GM12878 (cell line): ENCODE measurements around the gene CACNA1S. TPM values are rescaled to one million over a fixed set of nuclear protein-coding genes. Genes with fewer than 3 reads are reported as not detected.

ENCODE experiments used
- ATAC-seq: fragments of 200-7000 bp; cut with Tn5 transposase; 3 replicates; pipeline ENCODE4 v1.9.1; 2020; ENCODE audit warnings: mild to moderate bottlenecking, moderate library complexity
- BruUV-seq: library from RNA; stranded (reverse); fragments of 400-500 nt; replicated peaks from 2 replicates; lab custom pipeline; 2021; lab: Mats Ljungman, UMichigan
- CTCF ChIA-PET: fragments of 300-600 bp; sonication (Branson Sonifier 250); formaldehyde crosslinking; extraction: SDS; loops from one replicate; lab custom pipeline; 2021; ENCODE audit warnings: inconsistent platforms; lab: Yijun Ruan, JAX
- POLR2A ChIA-PET: fragments of 350-600 bp; formaldehyde crosslinking; extraction: SDS; loops from one replicate; lab custom pipeline; 2021; ENCODE audit warnings: inconsistent platforms; lab: Charles Lee
- RAD21 ChIA-PET: fragments of 300-600 bp; sonication (Branson Sonifier 250); formaldehyde crosslinking; loops from one replicate; lab custom pipeline; 2023; ENCODE audit warnings: antibody characterized with exemption; ENCODE audit not compliant: unreplicated experiment; lab: Charles Lee
- SMC1A ChIA-PET: fragments of 300-600 bp; sonication (Branson Sonifier 250); formaldehyde crosslinking; loops from one replicate; lab custom pipeline; 2023; ENCODE audit not compliant: unreplicated experiment, uncharacterized antibody; lab: Charles Lee
- DNase-seq: peaks from one replicate; pipeline ENCODE4 v3.0.0-alpha.2; 2011; ENCODE audit warnings: low read depth, low spot score
- FAIRE-seq: peaks from 3 replicates; lab custom pipeline; 2011; peaks lifted over from hg19 to GRCh38; lab: Jason Lieb, UNC
- H2AFZ ChIP-seq: 2 replicates; pipeline ENCODE4 v1.6.0; 2011; ENCODE audit warnings: low read depth, low read length, control low read depth; ENCODE audit not compliant: control insufficient read depth
- H3K27ac ChIP-seq: 2 replicates; pipeline ENCODE4 v1.5.1; 2011; ENCODE audit warnings: control low read depth; ENCODE audit not compliant: control insufficient read depth, insufficient read depth
- H3K27me3 ChIP-seq, 2 experiments: replicated peaks in 1 of 2; 2 replicates each; pipeline versions ENCODE4 v1.6.0 to v1.6.1; 2011; ENCODE audit warnings: low read length in 1 of 2; ENCODE audit not compliant: control insufficient read depth in 2 of 2, insufficient read depth in 2 of 2
- H3K36me3 ChIP-seq, 2 experiments: 2 replicates each; pipeline ENCODE4 v1.5.1; 2011; ENCODE audit warnings: low read length in 1 of 2; ENCODE audit not compliant: control insufficient read depth in 2 of 2, insufficient read depth in 2 of 2
- H3K4me1 ChIP-seq: 2 replicates; pipeline ENCODE4 v1.6.1; 2011; ENCODE audit warnings: mild to moderate bottlenecking, low read length, moderate library complexity, mixed read lengths; ENCODE audit not compliant: control insufficient read depth, insufficient read depth
- H3K4me2 ChIP-seq: 2 replicates; pipeline ENCODE4 v1.6.0; 2011; ENCODE audit warnings: control low read depth; ENCODE audit not compliant: control insufficient read depth, insufficient read depth
- H3K4me3 ChIP-seq: fragments of 200-600 bp; sonication (generic); 2 replicates; pipeline ENCODE4 v1.5.1; 2016
- H3K79me2 ChIP-seq: 2 replicates; pipeline ENCODE4 v1.6.0; 2011; ENCODE audit warnings: low read length; ENCODE audit not compliant: control insufficient read depth, insufficient read depth
- H3K9ac ChIP-seq: 2 replicates; pipeline ENCODE4 v1.8.0; 2011; ENCODE audit warnings: low read length, control low read depth, mixed read lengths; ENCODE audit not compliant: control insufficient read depth, insufficient read depth
- H3K9me3 ChIP-seq: replicated peaks from 3 replicates; pipeline ENCODE4 v1.5.1; 2011; ENCODE audit warnings: mild to moderate bottlenecking, low read length; ENCODE audit not compliant: control insufficient read depth, insufficient read depth
- H4K20me1 ChIP-seq: 2 replicates; pipeline ENCODE4 v1.6.0; 2011; ENCODE audit not compliant: control insufficient read depth, insufficient read depth
- IRF4 ChIP-seq: IDR thresholded peaks from 2 replicates; pipeline ENCODE4 v1.6.1; 2011; ENCODE audit warnings: low read depth, low read length
- STAT3 ChIP-seq: IDR thresholded peaks from 2 replicates; pipeline ENCODE4 v1.6.1; 2011; ENCODE audit warnings: low read depth, low read length, improper control_type of control experiment
- ZBTB33 ChIP-seq: fragments of 450-650 bp; IDR thresholded peaks from 2 replicates; pipeline ENCODE4 v1.6.1; 2017; ENCODE audit warnings: mild to moderate bottlenecking
- ZNF274 ChIP-seq: IDR thresholded peaks from one replicate; pipeline ENCODE4 v1.8.0; 2011; ENCODE audit not compliant: insufficient read length, insufficient read depth
- WGBS: methylation state at CpG from one replicate; pipeline ENCODE4 v1.1.6; 2016; ENCODE audit warnings: low lambda C conversion rate; ENCODE audit not compliant: insufficient replicate concordance, insufficient coverage; ENCODE audit errors: missing lambda C conversion rate; 5-methylcytosine and 5-hydroxymethylcytosine counted together
- in situ Hi-C: fragments of 300-500 bp; cut with MboI; formaldehyde crosslinking; loops from 9 replicates; pipeline ENCODE4 v1.14.3; 2018; ENCODE audit warnings: mixed read lengths
- intact Hi-C: fragments of 100-400 bp; cut with micrococcal nuclease; formaldehyde crosslinking; loops from one replicate; pipeline ENCODE4 v1.14.2; 2022; ENCODE audit not compliant: unreplicated experiment
- polyA plus RNA-seq, 11 experiments: library from polyadenylated mRNA; depleted of rRNA in 4 of 11; unstranded in 6 of 11; stranded (reverse) in 5 of 11; fragments of >200 nt; fragmentation: Nextera tagmentation in 4 of 11; fragmentation: Illumina TruSeq in 1 of 11; extraction: Ambion mirVana in 4 of 11; extraction: Trizol in 1 of 11; gene quantifications; 1 replicate in 1 of 11; 2 replicates in 10 of 11; pipeline versions ENCODE4 v1.2.1 to v1.2.3, GENCODE V29; 2011 to 2016; ENCODE audit warnings: inconsistent platforms in 2 of 11, missing spikeins in 2 of 11, low read depth in 1 of 11
- total RNA-seq, 4 experiments: library from RNA; depleted of rRNA in 3 of 4; stranded (reverse); fragments of >200 nt in 3 of 4; fragmentation: Illumina TruSeq in 1 of 4; extraction: Trizol in 1 of 4; gene quantifications; 2 replicates each; pipeline versions ENCODE4 v1.2.1 to v1.2.3, GENCODE V29; 2013 to 2021
- TF ChIP-seq, protein P1 (sequence below): IDR thresholded peaks from 2 replicates; pipeline ENCODE4 v1.6.1; 2012; ENCODE audit warnings: improper control_type of control experiment, low read depth, low read length; ENCODE audit not compliant: insufficient replicate concordance

The CACNA1S gene
- total and polyA plus RNA-seq, 10 of the 15 experiments (the other 5 are each of a cell fraction or from before 2014, with no cell fraction given) = under 0.01 to 0.04 (median 0.02) TPM; not detected in 6

DNA sequence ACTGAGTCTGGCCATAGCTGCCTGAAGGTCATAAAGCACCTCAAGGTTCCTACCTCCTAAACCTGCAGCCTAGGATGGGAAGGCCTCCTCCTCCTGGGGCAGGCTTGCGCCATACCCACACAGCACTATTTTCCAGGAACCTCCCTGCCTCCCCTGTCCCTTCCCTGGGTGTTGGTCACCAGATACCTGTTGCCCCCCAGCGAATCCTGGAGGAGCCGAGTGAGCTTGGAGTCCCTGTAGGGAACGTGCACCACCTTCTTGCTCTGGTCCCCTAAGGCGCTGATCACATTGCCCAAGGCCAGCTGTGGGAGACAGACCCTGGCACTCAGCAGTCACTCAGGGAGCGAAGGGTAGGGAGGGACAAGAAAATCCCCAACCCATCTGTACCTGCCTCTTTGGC lies 108.1 kb downstream of the CACNA1S start (continued):
- TF ChIP-seq, protein P1, sequence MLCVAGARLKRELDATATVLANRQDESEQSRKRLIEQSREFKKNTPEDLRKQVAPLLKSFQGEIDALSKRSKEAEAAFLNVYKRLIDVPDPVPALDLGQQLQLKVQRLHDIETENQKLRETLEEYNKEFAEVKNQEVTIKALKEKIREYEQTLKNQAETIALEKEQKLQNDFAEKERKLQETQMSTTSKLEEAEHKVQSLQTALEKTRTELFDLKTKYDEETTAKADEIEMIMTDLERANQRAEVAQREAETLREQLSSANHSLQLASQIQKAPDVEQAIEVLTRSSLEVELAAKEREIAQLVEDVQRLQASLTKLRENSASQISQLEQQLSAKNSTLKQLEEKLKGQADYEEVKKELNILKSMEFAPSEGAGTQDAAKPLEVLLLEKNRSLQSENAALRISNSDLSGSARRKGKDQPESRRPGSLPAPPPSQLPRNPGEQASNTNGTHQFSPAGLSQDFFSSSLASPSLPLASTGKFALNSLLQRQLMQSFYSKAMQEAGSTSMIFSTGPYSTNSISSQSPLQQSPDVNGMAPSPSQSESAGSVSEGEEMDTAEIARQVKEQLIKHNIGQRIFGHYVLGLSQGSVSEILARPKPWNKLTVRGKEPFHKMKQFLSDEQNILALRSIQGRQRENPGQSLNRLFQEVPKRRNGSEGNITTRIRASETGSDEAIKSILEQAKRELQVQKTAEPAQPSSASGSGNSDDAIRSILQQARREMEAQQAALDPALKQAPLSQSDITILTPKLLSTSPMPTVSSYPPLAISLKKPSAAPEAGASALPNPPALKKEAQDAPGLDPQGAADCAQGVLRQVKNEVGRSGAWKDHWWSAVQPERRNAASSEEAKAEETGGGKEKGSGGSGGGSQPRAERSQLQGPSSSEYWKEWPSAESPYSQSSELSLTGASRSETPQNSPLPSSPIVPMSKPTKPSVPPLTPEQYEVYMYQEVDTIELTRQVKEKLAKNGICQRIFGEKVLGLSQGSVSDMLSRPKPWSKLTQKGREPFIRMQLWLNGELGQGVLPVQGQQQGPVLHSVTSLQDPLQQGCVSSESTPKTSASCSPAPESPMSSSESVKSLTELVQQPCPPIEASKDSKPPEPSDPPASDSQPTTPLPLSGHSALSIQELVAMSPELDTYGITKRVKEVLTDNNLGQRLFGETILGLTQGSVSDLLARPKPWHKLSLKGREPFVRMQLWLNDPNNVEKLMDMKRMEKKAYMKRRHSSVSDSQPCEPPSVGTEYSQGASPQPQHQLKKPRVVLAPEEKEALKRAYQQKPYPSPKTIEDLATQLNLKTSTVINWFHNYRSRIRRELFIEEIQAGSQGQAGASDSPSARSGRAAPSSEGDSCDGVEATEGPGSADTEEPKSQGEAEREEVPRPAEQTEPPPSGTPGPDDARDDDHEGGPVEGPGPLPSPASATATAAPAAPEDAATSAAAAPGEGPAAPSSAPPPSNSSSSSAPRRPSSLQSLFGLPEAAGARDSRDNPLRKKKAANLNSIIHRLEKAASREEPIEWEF = no peak
- TF ChIP-seq IRF4 = no peak

- no peak; the same call in none of the 3 replicates for ATAC-seq
- WGBS = 35% methylated on average over 1 of the region's 1 CpG
These were observed 109.7 kb downstream of the CACNA1S start for GRCh38 chr1:201002510-201002909.

More at GRCh38 chr1:201002510-201002909, 109.7 kb downstream of the CACNA1S start:
- intact Hi-C loops = no loop called here
- in situ Hi-C loops = no loop called here
- H3K27me3 ChIP-seq = no peaks in the 10 kb centered on the region
- H3K27ac ChIP-seq = no peak overlapping the region
- H3K4me2 ChIP-seq = no peak overlapping the region
- POLR2A ChIA-PET = no interaction called here
- no peaks in the 10 kb centered on the region for H3K79me2 ChIP-seq
- CTCF ChIA-PET = no interaction called here
- no peak overlapping the region for H2AFZ ChIP-seq
- H3K9ac ChIP-seq = no peak overlapping the region
- RAD21 ChIA-PET = no interaction called here
- TF ChIP-seq ZNF274 = no peak
- TF ChIP-seq STAT3 = no peak
- TF ChIP-seq ZBTB33 = no peak
- TF ChIP-seq, all 136 proteins: peak for 0
- FAIRE-seq (no peak), DNase-seq (no peak)
- Histone ChIP-seq H3K4me1 (no peaks in the 10 kb centered on the region), H3K9me3 (no peaks in the 10 kb centered on the region), H3K36me3 (peaks cover 12 to 47% of the 10 kb centered on the region in 2 experiments; a peak in 3 of 4 replicates), H3K4me3 (no peak overlapping the region), H4K20me1 (no peaks in the 10 kb centered on the region)
- no TSS peak for BruUV-seq
- SMC1A ChIA-PET = no interaction called here
